MM.1S (cell line): ENCODE results near the gene ITGB5.

Source experiments
- DNase-seq: peaks from one replicate; pipeline ENCODE4 v3.0.0-alpha.2; 2015
- H2AFZ ChIP-seq: fragments of 300-600 bp; sonication (generic); 2 replicates; pipeline ENCODE4 v1.6.0; 2016; ENCODE audit warnings: antibody characterized with exemption, low read length
- H3F3A ChIP-seq: fragments of 300-600 bp; sonication (generic); 2 replicates; pipeline ENCODE4 v1.6.1; 2016; ENCODE audit warnings: mild to moderate bottlenecking, antibody characterized with exemption, low read length, moderate library complexity, mixed read lengths; ENCODE audit not compliant: insufficient read depth
- H3K27ac ChIP-seq: fragments of 300-600 bp; sonication (generic); 2 replicates; pipeline ENCODE4 v1.5.1; 2016; ENCODE audit warnings: mild to moderate bottlenecking, low read length
- H3K27me3 ChIP-seq: fragments of 300-600 bp; sonication (generic); replicated peaks from 2 replicates; pipeline ENCODE4 v1.6.0; 2016; ENCODE audit warnings: low read length; ENCODE audit not compliant: insufficient read depth
- H3K36me3 ChIP-seq: fragments of 300-600 bp; sonication (generic); replicated peaks from 2 replicates; pipeline ENCODE4 v1.6.1; 2016; ENCODE audit warnings: mild to moderate bottlenecking, low read length, mixed read lengths; ENCODE audit not compliant: insufficient read depth
- H3K4me1 ChIP-seq: fragments of 300-600 bp; sonication (generic); 2 replicates; pipeline ENCODE4 v1.6.1; 2016; ENCODE audit warnings: low read length, mixed read lengths
- H3K4me2 ChIP-seq: fragments of 300-600 bp; sonication (generic); 2 replicates; pipeline ENCODE4 v1.6.0; 2016; ENCODE audit warnings: low read depth, low read length
- H3K4me3 ChIP-seq: fragments of 300-600 bp; sonication (generic); 2 replicates; pipeline ENCODE4 v1.5.1; 2016; ENCODE audit warnings: low read length, mixed read lengths
- H3K79me2 ChIP-seq: fragments of 300-600 bp; sonication (generic); 2 replicates; pipeline ENCODE4 v1.6.1; 2016; ENCODE audit warnings: mixed run types, low read length, mixed read lengths
- H3K9ac ChIP-seq: fragments of 300-600 bp; sonication (generic); 2 replicates; pipeline ENCODE4 v1.6.1; 2016; ENCODE audit warnings: low read length, mixed read lengths
- H3K9me2 ChIP-seq: fragments of 300-600 bp; sonication (generic); replicated peaks from 2 replicates; pipeline ENCODE4 v1.6.1; 2016; ENCODE audit warnings: mild to moderate bottlenecking, low read length, mixed read lengths; ENCODE audit not compliant: insufficient read depth
- H3K9me3 ChIP-seq: fragments of 300-600 bp; sonication (generic); replicated peaks from 2 replicates; pipeline ENCODE4 v1.6.1; 2016; ENCODE audit warnings: mild to moderate bottlenecking, low read length, mixed read lengths; ENCODE audit not compliant: insufficient read depth
- H4K20me1 ChIP-seq: fragments of 300-600 bp; sonication (generic); 2 replicates; pipeline ENCODE4 v1.6.1; 2016; ENCODE audit warnings: mild to moderate bottlenecking, low read length, moderate library complexity, mixed read lengths; ENCODE audit not compliant: insufficient read depth
- CTCF ChIP-seq: fragments of 300-600 bp; sonication (generic); IDR thresholded peaks from 2 replicates; pipeline ENCODE4 v1.5.1; 2016; ENCODE audit warnings: antibody characterized with exemption, low read length, mixed read lengths
- EZH2 ChIP-seq: fragments of 300-600 bp; sonication (generic); optimal IDR thresholded peaks from 2 replicates; pipeline ENCODE3; 2017; ENCODE audit warnings: low read depth, mild to moderate bottlenecking, antibody characterized with exemption, low read length, mixed read lengths
- EZH2phosphoT487 ChIP-seq: fragments of 300-600 bp; sonication (generic); IDR thresholded peaks from 2 replicates; pipeline ENCODE4 v1.6.1; 2018; ENCODE audit warnings: antibody characterized with exemption, low read length

ITGB5 gene

GRCh38 chr3:124841517-124841916 lies 45.6 kb downstream of the ITGB5 start:
- TF ChIP-seq EZH2 (no peak), CTCF (no peak), EZH2phosphoT487 (no peak)
- no peaks in the 10 kb centered on the region for H4K20me1 ChIP-seq
- 0 out of 2 replicates have a peak, but pooled peaks cover 3% of the 10 kb centered on the region for H3K79me2 ChIP-seq
- H3K9me3 ChIP-seq = no peaks in the 10 kb centered on the region
- peaks cover 7% of the 10 kb centered on the region for H3K4me1 ChIP-seq
- DNase-seq = no peak
- no peak overlapping the region for H3K27ac ChIP-seq
- peaks cover 4% of the 10 kb centered on the region for H3F3A ChIP-seq
- H3K9ac ChIP-seq = no peak overlapping the region
- no peak overlapping the region for H2AFZ ChIP-seq
- no peaks in the 10 kb centered on the region for H3K9me2 ChIP-seq
- no peaks in the 10 kb centered on the region for H3K27me3 ChIP-seq
- H3K4me2 ChIP-seq = no peak overlapping the region
- H3K36me3 ChIP-seq = 0 out of 2 replicates have a peak, but pooled peaks cover 5% of the 10 kb centered on the region
- H3K4me3 ChIP-seq = no peak overlapping the region

- peaks cover 16% of the 10 kb centered on the region for H3F3A ChIP-seq
- H3K27ac ChIP-seq = no peak overlapping the region
- H3K79me2 ChIP-seq = 0 out of 2 replicates have a peak, but pooled peaks cover 3% of the 10 kb centered on the region
Observed at GRCh38 chr3:124840331-124840730, 46.8 kb downstream of the ITGB5 start.

GRCh38 chr3:124839896-124840295 lies 47.3 kb downstream of the ITGB5 start:
- H3K36me3 ChIP-seq = 0 out of 2 replicates have a peak, but pooled peaks cover 5% of the 10 kb centered on the region
- no peak overlapping the region for H3K4me2 ChIP-seq
- H3K27me3 ChIP-seq = no peaks in the 10 kb centered on the region
- no peak overlapping the region for H3K27ac ChIP-seq
- no peaks in the 10 kb centered on the region for H3K9me3 ChIP-seq
- 0 out of 2 replicates have a peak, but pooled peaks cover 3% of the 10 kb centered on the region for H3K79me2 ChIP-seq
- H3K4me1 ChIP-seq = peaks cover 20% of the 10 kb centered on the region
- DNase-seq = no peak
- H3K4me3 ChIP-seq = no peak overlapping the region
- H3K9ac ChIP-seq = no peak overlapping the region
- TF ChIP-seq EZH2 (no peak), CTCF (no peak)
- H2AFZ ChIP-seq = no peak overlapping the region
- H4K20me1 ChIP-seq = no peaks in the 10 kb centered on the region
- no peaks in the 10 kb centered on the region for H3K9me2 ChIP-seq
- H3F3A ChIP-seq = peaks cover 20% of the 10 kb centered on the region

More at GRCh38 chr3:124840331-124840730, 46.8 kb downstream of the ITGB5 start:
- Histone ChIP-seq H3K36me3 (0 out of 2 replicates have a peak, but pooled peaks cover 5% of the 10 kb centered on the region), H3K27me3 (no peaks in the 10 kb centered on the region), H3K9me3 (no peaks in the 10 kb centered on the region), H3K9me2 (no peaks in the 10 kb centered on the region), H4K20me1 (no peaks in the 10 kb centered on the region), H3K4me3 (no peak overlapping the region), H3K4me2 (no peak overlapping the region), H3K4me1 (peaks cover 17% of the 10 kb centered on the region), H3K9ac (no peak overlapping the region), H2AFZ (no peak overlapping the region)
- DNase-seq = no peak
- no peak for TF ChIP-seq CTCF
- no peak for TF ChIP-seq EZH2phosphoT487
- TF ChIP-seq EZH2 = no peak
